Skeletal muscle tissue (tissue), 4 donors: ENCODE data around the gene AKR1D1. TPM values are rescaled to one million over a fixed set of nuclear protein-coding genes. Genes with fewer than 3 reads are reported as not detected.
"Not testable (repeated sequence)": the region's sequence is repeated elsewhere in the genome, so short reads cannot be mapped to it uniquely, and the experiment has no call there.

ENCODE experiments used
- H3K27ac ChIP-seq: one replicate; pipeline ENCODE4 v1.7.0; 2013; ENCODE audit warnings: mild to moderate bottlenecking, low read depth, low read length, inconsistent platforms
- H3K27me3 ChIP-seq, 3 donors: one replicate each; pipeline ENCODE4 v1.7.0; 2013; ENCODE audit warnings: low read length in 3 of 3; ENCODE audit not compliant: control insufficient read depth in 3 of 3, insufficient read depth in 3 of 3
- H3K36me3 ChIP-seq, 3 donors: one replicate each; pipeline ENCODE4 v1.7.0; 2013; ENCODE audit warnings: low read length in 3 of 3; ENCODE audit not compliant: control insufficient read depth in 3 of 3, insufficient read depth in 3 of 3
- H3K4me1 ChIP-seq, 3 donors: one replicate each; pipeline ENCODE4 v1.7.0; 2013; ENCODE audit warnings: low read length in 3 of 3, mild to moderate bottlenecking in 3 of 3; ENCODE audit not compliant: control insufficient read depth in 3 of 3, insufficient read depth in 3 of 3
- H3K4me3 ChIP-seq, 3 donors: one replicate each; pipeline ENCODE4 v1.7.0; 2013; ENCODE audit warnings: low read length in 3 of 3
- H3K9ac ChIP-seq, 3 donors: one replicate each; pipeline ENCODE4 v1.7.0; 2013; ENCODE audit warnings: low read length in 3 of 3, mild to moderate bottlenecking in 3 of 3, moderate library complexity in 2 of 3, low read depth in 1 of 3
- H3K9me3 ChIP-seq, 3 donors: one replicate each; pipeline ENCODE4 v1.7.0; 2013; ENCODE audit warnings: low read length in 3 of 3; ENCODE audit not compliant: control insufficient read depth in 3 of 3
- total RNA-seq: library from RNA; depleted of rRNA; stranded (reverse); fragments of >200 nt; gene quantifications from one replicate; pipeline ENCODE4 v1.2.3, GENCODE V29; 2014
- donor health status: Osteomylitis.

The AKR1D1 gene
- total RNA-seq, 1 donor from 2014 or later: not detected

GRCh38 chr7:138044897-138045296 is 31.4 kb upstream of the AKR1D1 start:
- Histone ChIP-seq H3K9ac (no peak overlapping the region), H3K27me3 (no peaks in the 10 kb centered on the region), H3K36me3 (no peaks in the 10 kb centered on the region), H3K4me1 (no peaks in the 10 kb centered on the region), H3K27ac (no peak overlapping the region), H3K9me3 (no peaks in the 10 kb centered on the region), H3K4me3 (no peak overlapping the region)

- Histone ChIP-seq H3K4me3 (no peak overlapping the region), H3K27me3 (no peaks in the 10 kb centered on the region), H3K36me3 (no peaks in the 10 kb centered on the region), H3K9me3 (no peaks in the 10 kb centered on the region), H3K9ac (no peak overlapping the region), H3K4me1 (no peaks in the 10 kb centered on the region), H3K27ac (no peak overlapping the region)
These were observed 28.4 kb upstream of the AKR1D1 start for GRCh38 chr7:138047907-138048306.

DNA sequence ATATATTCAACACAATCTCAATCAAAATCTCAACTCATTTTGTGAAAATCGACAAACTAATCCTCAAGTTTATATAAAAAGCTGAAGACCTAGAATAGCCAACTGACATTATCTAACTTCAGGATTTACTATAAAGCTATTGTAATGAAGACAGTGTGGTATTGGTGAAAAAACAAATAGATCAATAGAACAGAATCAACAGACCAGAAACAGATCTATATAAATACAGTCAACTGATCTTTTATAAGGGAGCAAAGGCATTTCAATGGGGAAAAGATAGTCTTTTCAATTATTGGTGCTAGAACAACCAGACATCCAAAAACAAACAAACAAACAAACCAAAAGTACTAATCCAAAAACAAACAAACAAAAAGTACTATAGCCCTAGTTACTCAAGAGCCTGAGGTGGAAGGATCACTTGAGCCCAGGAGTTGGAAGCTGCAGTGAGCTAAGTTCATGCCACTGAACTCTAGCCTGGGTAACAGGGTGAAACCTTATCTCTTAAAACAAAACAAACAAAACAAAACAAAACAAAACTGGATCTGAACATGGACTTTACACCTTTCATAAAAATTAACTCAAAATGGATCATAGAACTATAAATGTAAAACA is 26.6 kb upstream of the AKR1D1 start:
- H3K9ac ChIP-seq: no peak overlapping the region
- no peaks in the 10 kb centered on the region for H3K36me3 ChIP-seq
- H3K9me3 ChIP-seq: no peaks in the 10 kb centered on the region
- no peak overlapping the region for H3K4me3 ChIP-seq
- H3K4me1 ChIP-seq: no peaks in the 10 kb centered on the region
- no peaks in the 10 kb centered on the region for H3K27me3 ChIP-seq
- H3K27ac ChIP-seq: no peak overlapping the region

DNA sequence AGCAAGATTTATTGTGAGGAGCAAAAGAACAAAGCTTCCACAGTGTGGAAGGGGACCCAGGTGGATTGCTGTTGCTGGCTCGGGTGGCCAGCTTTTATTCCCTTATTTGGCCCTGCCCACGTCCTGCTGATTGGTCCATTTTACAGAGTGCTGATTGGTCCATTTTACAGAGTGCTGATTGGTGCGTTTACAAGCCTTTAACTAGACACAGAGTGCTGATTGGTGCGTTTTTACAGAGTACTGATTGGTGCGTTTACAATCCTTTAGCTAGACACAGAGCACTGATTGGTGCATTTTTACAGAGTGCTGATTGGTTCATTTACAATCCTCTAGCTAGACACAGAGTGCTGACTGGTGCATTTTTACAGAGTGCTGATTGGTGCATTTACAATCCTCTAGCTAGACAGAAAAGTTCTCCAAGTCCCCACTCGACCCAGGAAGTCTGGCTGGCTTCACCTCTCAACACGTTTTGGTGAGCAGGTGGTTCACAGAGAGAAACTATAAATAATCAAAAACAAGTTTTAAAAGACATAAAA is 24.5 kb upstream of the AKR1D1 start:
- H3K4me1 ChIP-seq, H3K27ac ChIP-seq, H3K4me3 ChIP-seq, H3K27me3 ChIP-seq, H3K9ac ChIP-seq, H3K9me3 ChIP-seq, H3K36me3 ChIP-seq: not testable (repeated sequence)

- Histone ChIP-seq H3K36me3 (no peaks in the 10 kb centered on the region), H3K9me3 (no peaks in the 10 kb centered on the region), H3K9ac (no peak overlapping the region), H3K27me3 (no peaks in the 10 kb centered on the region), H3K27ac (no peak overlapping the region), H3K4me1 (no peaks in the 10 kb centered on the region), H3K4me3 (no peak overlapping the region)
These were observed 23.6 kb upstream of the AKR1D1 start for GRCh38 chr7:138052696-138053095.

DNA sequence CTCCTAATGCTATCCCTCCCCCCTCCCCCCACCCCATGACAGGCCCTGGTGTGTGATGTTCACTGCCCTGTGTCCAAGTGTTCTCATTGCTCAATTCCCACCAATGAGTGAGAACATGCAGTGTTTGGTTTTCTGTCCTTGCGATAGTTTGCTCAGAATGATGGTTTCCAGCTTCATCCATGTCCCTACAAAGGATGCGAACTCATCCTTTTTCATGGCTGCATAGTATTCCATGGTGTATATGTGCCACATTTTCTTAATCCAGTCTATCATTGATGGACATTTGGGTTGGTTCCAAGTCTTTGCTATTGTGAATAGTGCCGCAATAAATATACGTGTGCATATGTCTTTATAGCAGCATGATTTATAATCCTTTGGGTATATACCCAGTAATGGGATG is 20.6 kb upstream of the AKR1D1 start:
- not testable (repeated sequence) for H3K9me3 ChIP-seq, H3K27ac ChIP-seq, H3K4me1 ChIP-seq, H3K9ac ChIP-seq, H3K4me3 ChIP-seq, H3K27me3 ChIP-seq, H3K36me3 ChIP-seq

GRCh38 chr7:138063400-138063799 is 12.9 kb upstream of the AKR1D1 start:
- Histone ChIP-seq H3K36me3 (no peaks in the 10 kb centered on the region), H3K27me3 (peaks cover 0 to 3% (median 2%) of the 10 kb centered on the region in 3 donors), H3K4me1 (no peaks in the 10 kb centered on the region), H3K9ac (no peak overlapping the region), H3K27ac (no peak overlapping the region), H3K4me3 (no peak overlapping the region), H3K9me3 (no peaks in the 10 kb centered on the region)

- no peak overlapping the region for H3K4me3 ChIP-seq
- H3K9ac ChIP-seq: no peak overlapping the region
- no peaks in the 10 kb centered on the region for H3K36me3 ChIP-seq
- H3K27me3 ChIP-seq: peaks cover 0 to 3% (median 2%) of the 10 kb centered on the region in 3 donors
- H3K9me3 ChIP-seq: no peaks in the 10 kb centered on the region
- H3K4me1 ChIP-seq: no peaks in the 10 kb centered on the region
- no peak overlapping the region for H3K27ac ChIP-seq
These were observed 11.4 kb upstream of the AKR1D1 start for GRCh38 chr7:138064856-138065357.

GRCh38 chr7:138065827-138066226 is 10.4 kb upstream of the AKR1D1 start:
- no peaks in the 10 kb centered on the region for H3K4me1 ChIP-seq
- no peaks in the 10 kb centered on the region for H3K36me3 ChIP-seq
- no peak overlapping the region for H3K4me3 ChIP-seq
- no peaks in the 10 kb centered on the region for H3K9me3 ChIP-seq
- H3K9ac ChIP-seq: no peak overlapping the region
- H3K27ac ChIP-seq: no peak overlapping the region
- H3K27me3 ChIP-seq: peaks cover 0 to 3% (median 2%) of the 10 kb centered on the region in 3 donors

DNA sequence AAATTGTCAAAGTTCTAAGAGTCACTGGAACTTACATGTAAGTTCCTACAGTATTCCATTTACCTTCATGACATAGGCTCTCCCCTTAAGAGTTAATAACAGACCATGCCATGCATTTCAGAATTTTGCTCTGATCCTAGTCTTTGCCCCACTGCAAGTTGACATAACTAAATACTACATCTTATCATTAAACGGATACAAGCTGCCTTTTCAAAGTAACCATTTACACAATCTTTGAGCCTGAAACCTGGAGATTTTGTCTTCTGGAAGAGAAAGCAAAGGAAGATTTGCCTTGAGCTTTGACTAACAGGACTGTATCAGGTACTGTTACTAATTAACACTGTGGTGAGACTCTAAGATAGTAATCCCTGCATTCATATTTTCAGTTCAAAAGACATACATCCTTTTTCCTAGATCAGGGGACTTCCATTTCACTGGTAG is 9.3 kb upstream of the AKR1D1 start:
- no peaks in the 10 kb centered on the region for H3K9me3 ChIP-seq
- peaks cover 0 to 3% (median 2%) of the 10 kb centered on the region in 3 donors for H3K27me3 ChIP-seq
- no peaks in the 10 kb centered on the region for H3K4me1 ChIP-seq
- H3K9ac ChIP-seq: no peak overlapping the region
- H3K36me3 ChIP-seq: no peaks in the 10 kb centered on the region
- H3K27ac ChIP-seq: no peak overlapping the region
- H3K4me3 ChIP-seq: no peak overlapping the region
